Stomach (tissue), 4 donors: ENCODE measurements around the gene TM4SF4.
"Not testable (repeated sequence)": the region's sequence is repeated elsewhere in the genome, so short reads cannot be mapped to it uniquely, and the experiment has no call there.

Source experiments
- EP300 ChIP-seq: sonication (generic); formaldehyde crosslinking; IDR thresholded peaks from one replicate; pipeline ENCODE4 v1.6.1; 2017; ENCODE audit warnings: antibody characterized with exemption
- POLR2A ChIP-seq, 4 donors: fragments of 450-650 bp; IDR thresholded peaks; one replicate each; pipeline ENCODE4 v1.6.1; 2016; ENCODE audit warnings: antibody characterized with exemption in 4 of 4, control low read depth in 2 of 4, mild to moderate bottlenecking in 1 of 4, moderate library complexity in 1 of 4
- POLR2AphosphoS5 ChIP-seq, 3 donors: sonication (generic); formaldehyde crosslinking; IDR thresholded peaks; one replicate each; pipeline ENCODE4 v1.6.1; 2016; ENCODE audit warnings: antibody characterized with exemption in 3 of 3

DNA sequence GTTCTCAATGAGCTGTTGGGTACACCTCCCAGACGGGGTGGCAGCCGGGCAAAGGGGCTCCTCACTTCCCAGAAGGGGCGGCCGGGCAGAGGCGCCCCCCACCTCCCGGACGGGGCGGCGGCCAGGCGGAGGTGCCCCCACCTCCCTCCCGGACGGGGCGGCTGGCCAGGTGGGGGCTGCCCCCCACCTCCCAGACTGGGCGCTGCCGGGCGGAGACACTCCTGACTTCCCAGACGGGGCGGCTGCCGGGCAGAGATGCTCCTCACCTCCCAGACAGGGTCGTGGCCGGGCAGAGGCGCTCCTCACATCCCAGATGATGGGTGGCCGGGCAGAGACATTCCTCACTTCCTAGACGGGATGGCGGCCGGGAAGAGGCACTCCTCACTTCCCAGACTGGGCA, 29.6 kb upstream of the TM4SF4 start:
- TF ChIP-seq EP300; POLR2A (IDR thresholded peaks at IDR 0.05); POLR2AphosphoS5 (IDR thresholded peaks at IDR 0.05): not testable (repeated sequence)
